ENCODE measurements around the gene PCED1B. TPM values are rescaled to one million over a fixed set of nuclear protein-coding genes. Genes with fewer than 3 reads are reported as not detected.

PCED1B gene
- total and polyA plus RNA-seq, 2 donors (not counting 1 experiment from before 2014, with no cell fraction given): 0.33 to 0.83 TPM

GRCh38 chr12:47070310-47070709 lies 9.1 kb upstream of the PCED1B start:
- H3K4me3 ChIP-seq (replicated peaks in 1 of 4; ENCODE audit: control extremely low read depth in 1 of 4, insufficient read depth in 1 of 4, low read depth in 3 of 4, low read length in 4 of 4): no peak overlapping the region
- no peak overlapping the region for H3K9ac ChIP-seq (ENCODE audit: insufficient read depth, low read length)
- no peaks in the 10 kb centered on the region for H3K79me2 ChIP-seq (ENCODE audit: control insufficient read depth, insufficient read depth, low read length)
- H3K4me1 ChIP-seq (ENCODE audit: control insufficient read depth, extremely low read depth, insufficient read depth, low read length): no peaks in the 10 kb centered on the region
- H3K36me3 ChIP-seq (ENCODE audit: control insufficient read depth, insufficient read depth, low read length): no peaks in the 10 kb centered on the region
- no peaks in the 10 kb centered on the region for H4K20me1 ChIP-seq (ENCODE audit: control insufficient read depth, extremely low read depth, insufficient read depth, low read length)
- H2AFZ ChIP-seq (ENCODE audit: low read length): no peak overlapping the region
- no peak for DNase-seq (ENCODE audit: low read depth in 2 of 2)
- no peak overlapping the region for H3K4me2 ChIP-seq (ENCODE audit: extremely low read depth, insufficient read depth, low read length)
- no peaks in the 10 kb centered on the region for H3K9me3 ChIP-seq (ENCODE audit: control insufficient read depth, insufficient read depth, low read depth, low read length)
- no peaks in the 10 kb centered on the region for H3K27me3 ChIP-seq (ENCODE audit: control insufficient read depth, insufficient read depth, low read length)
- TF ChIP-seq CTCF (conservative IDR thresholded peaks at IDR 0.05 in 1 of 2, IDR thresholded peaks at IDR 0.05 in 1 of 2; ENCODE audit: low read depth in 1 of 2, low read length in 2 of 2): no peak
- TF ChIP-seq EZH2 (IDR thresholded peaks at IDR 0.05; ENCODE audit: low read length, missing control alignments): no peak
- H3K27ac ChIP-seq (ENCODE audit: insufficient read depth, low read length): no peak overlapping the region

GRCh38 chr12:47071241-47071852 lies 8.1 kb upstream of the PCED1B start:
- no peaks in the 10 kb centered on the region for H3K4me1 ChIP-seq (ENCODE audit: control insufficient read depth, extremely low read depth, insufficient read depth, low read length)
- no peak for DNase-seq (ENCODE audit: low read depth in 2 of 2)
- no peaks in the 10 kb centered on the region for H3K79me2 ChIP-seq (ENCODE audit: control insufficient read depth, insufficient read depth, low read length)
- TF ChIP-seq EZH2 (IDR thresholded peaks at IDR 0.05; ENCODE audit: low read length, missing control alignments) (no peak), CTCF (conservative IDR thresholded peaks at IDR 0.05 in 1 of 2, IDR thresholded peaks at IDR 0.05 in 1 of 2; ENCODE audit: low read depth in 1 of 2, low read length in 2 of 2) (peak; percentile 30 to 46)
- H3K4me2 ChIP-seq (ENCODE audit: extremely low read depth, insufficient read depth, low read length): no peak overlapping the region
- H4K20me1 ChIP-seq (ENCODE audit: control insufficient read depth, extremely low read depth, insufficient read depth, low read length): no peaks in the 10 kb centered on the region
- no peak overlapping the region for H2AFZ ChIP-seq (ENCODE audit: low read length)
- H3K4me3 ChIP-seq (replicated peaks in 1 of 4; ENCODE audit: control extremely low read depth in 1 of 4, insufficient read depth in 1 of 4, low read depth in 3 of 4, low read length in 4 of 4): no peak overlapping the region
- H3K36me3 ChIP-seq (ENCODE audit: control insufficient read depth, insufficient read depth, low read length): no peaks in the 10 kb centered on the region
- H3K27ac ChIP-seq (ENCODE audit: insufficient read depth, low read length): no peak overlapping the region
- H3K27me3 ChIP-seq (ENCODE audit: control insufficient read depth, insufficient read depth, low read length): no peaks in the 10 kb centered on the region
- H3K9me3 ChIP-seq (ENCODE audit: control insufficient read depth, insufficient read depth, low read depth, low read length): no peaks in the 10 kb centered on the region
- no peak overlapping the region for H3K9ac ChIP-seq (ENCODE audit: insufficient read depth, low read length)

GRCh38 chr12:47073951-47074350 lies 5.5 kb upstream of the PCED1B start:
- H2AFZ ChIP-seq (ENCODE audit: low read length): no peak overlapping the region
- no peak overlapping the region for H3K27ac ChIP-seq (ENCODE audit: insufficient read depth, low read length)
- no peak overlapping the region for H3K4me3 ChIP-seq (replicated peaks in 1 of 4; ENCODE audit: control extremely low read depth in 1 of 4, insufficient read depth in 1 of 4, low read depth in 3 of 4, low read length in 4 of 4)
- H3K9me3 ChIP-seq (ENCODE audit: control insufficient read depth, insufficient read depth, low read depth, low read length): no peaks in the 10 kb centered on the region
- H3K4me2 ChIP-seq (ENCODE audit: extremely low read depth, insufficient read depth, low read length): no peak overlapping the region
- H3K36me3 ChIP-seq (ENCODE audit: control insufficient read depth, insufficient read depth, low read length): no peaks in the 10 kb centered on the region
- H3K9ac ChIP-seq (ENCODE audit: insufficient read depth, low read length): no peak overlapping the region
- H3K4me1 ChIP-seq (ENCODE audit: control insufficient read depth, extremely low read depth, insufficient read depth, low read length): peaks cover 4% of the 10 kb centered on the region
- H3K79me2 ChIP-seq (ENCODE audit: control insufficient read depth, insufficient read depth, low read length): peaks cover 7% of the 10 kb centered on the region
- H4K20me1 ChIP-seq (ENCODE audit: control insufficient read depth, extremely low read depth, insufficient read depth, low read length): no peaks in the 10 kb centered on the region
- TF ChIP-seq EZH2 (IDR thresholded peaks at IDR 0.05; ENCODE audit: low read length, missing control alignments) (no peak), CTCF (conservative IDR thresholded peaks at IDR 0.05 in 1 of 2, IDR thresholded peaks at IDR 0.05 in 1 of 2; ENCODE audit: low read depth in 1 of 2, low read length in 2 of 2) (no peak)
- H3K27me3 ChIP-seq (ENCODE audit: control insufficient read depth, insufficient read depth, low read length): no peaks in the 10 kb centered on the region
- DNase-seq (ENCODE audit: low read depth in 2 of 2): no peak

All from fibroblast of lung (primary cell).